ENCODE measurements around the gene RTL5. TPM values are rescaled to one million over a fixed set of nuclear protein-coding genes. Genes with fewer than 3 reads are reported as not detected.

RTL5 gene
- total RNA-seq, 1 experiment from 2014 or later: not detected

DNA sequence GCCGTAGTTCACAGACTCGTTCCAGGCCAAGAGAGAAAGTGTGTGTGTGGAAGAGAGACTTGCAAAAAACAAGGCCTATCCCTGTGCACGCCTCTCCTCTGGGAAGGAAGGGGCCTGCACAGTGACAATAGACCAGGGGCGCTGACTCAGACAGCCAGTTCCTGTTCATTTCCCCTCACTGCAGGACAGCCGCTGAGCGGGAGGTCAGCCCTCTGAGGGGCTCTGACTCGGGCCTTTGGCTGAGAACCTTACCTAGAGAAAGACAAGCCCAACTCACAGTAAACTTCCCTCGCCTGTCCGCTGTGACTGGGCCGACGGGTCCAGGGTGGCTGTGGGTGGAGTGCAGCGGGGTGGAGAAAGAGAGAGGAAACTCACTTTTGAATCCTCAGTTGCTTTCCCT, 52.1 kb downstream of the RTL5 start:
- Histone ChIP-seq H3K9me3 (ENCODE audit: insufficient read depth, low read depth) (no peaks in the 10 kb centered on the region), H4K20me1 (ENCODE audit: insufficient read depth) (no peaks in the 10 kb centered on the region), H3K79me2 (ENCODE audit: low read depth) (no peaks in the 10 kb centered on the region), H3K4me1 (replicated peaks; ENCODE audit: insufficient read depth) (no peaks in the 10 kb centered on the region), H3K4me2 (no peak overlapping the region), H3F3A (ENCODE audit: insufficient read depth, low read depth) (no peaks in the 10 kb centered on the region), H3K27ac (no peak overlapping the region), H3K36me3 (ENCODE audit: low read depth) (no peaks in the 10 kb centered on the region), H2AFZ (no peak overlapping the region), H3K4me3 (no peak overlapping the region), H3K9me2 (ENCODE audit: insufficient read depth) (no peaks in the 10 kb centered on the region), H3K27me3 (ENCODE audit: insufficient read depth, low read depth) (peaks cover 14% of the 10 kb centered on the region)
- no peak for DNase-seq
- ChIA-PET CTCF (no interaction called here), POLR2A (ENCODE audit: unreplicated experiment) (no interaction called here)
- no peak for TF ChIP-seq EZH2 (IDR thresholded peaks at IDR 0.05; ENCODE audit: low read depth)
- TF ChIP-seq, protein P1, sequence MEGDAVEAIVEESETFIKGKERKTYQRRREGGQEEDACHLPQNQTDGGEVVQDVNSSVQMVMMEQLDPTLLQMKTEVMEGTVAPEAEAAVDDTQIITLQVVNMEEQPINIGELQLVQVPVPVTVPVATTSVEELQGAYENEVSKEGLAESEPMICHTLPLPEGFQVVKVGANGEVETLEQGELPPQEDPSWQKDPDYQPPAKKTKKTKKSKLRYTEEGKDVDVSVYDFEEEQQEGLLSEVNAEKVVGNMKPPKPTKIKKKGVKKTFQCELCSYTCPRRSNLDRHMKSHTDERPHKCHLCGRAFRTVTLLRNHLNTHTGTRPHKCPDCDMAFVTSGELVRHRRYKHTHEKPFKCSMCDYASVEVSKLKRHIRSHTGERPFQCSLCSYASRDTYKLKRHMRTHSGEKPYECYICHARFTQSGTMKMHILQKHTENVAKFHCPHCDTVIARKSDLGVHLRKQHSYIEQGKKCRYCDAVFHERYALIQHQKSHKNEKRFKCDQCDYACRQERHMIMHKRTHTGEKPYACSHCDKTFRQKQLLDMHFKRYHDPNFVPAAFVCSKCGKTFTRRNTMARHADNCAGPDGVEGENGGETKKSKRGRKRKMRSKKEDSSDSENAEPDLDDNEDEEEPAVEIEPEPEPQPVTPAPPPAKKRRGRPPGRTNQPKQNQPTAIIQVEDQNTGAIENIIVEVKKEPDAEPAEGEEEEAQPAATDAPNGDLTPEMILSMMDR (conservative IDR thresholded peaks at IDR 0.05): no peak
- intact Hi-C loops (cut with micrococcal nuclease; ENCODE audit: unreplicated experiment): no loop called here
- no TSS peak for BruUV-seq (replicated peaks)

- Histone ChIP-seq H3K79me2 (ENCODE audit: low read depth) (no peaks in the 10 kb centered on the region), H3K36me3 (ENCODE audit: low read depth) (no peaks in the 10 kb centered on the region), H4K20me1 (ENCODE audit: insufficient read depth) (no peaks in the 10 kb centered on the region), H3F3A (ENCODE audit: insufficient read depth, low read depth) (no peaks in the 10 kb centered on the region), H3K27ac (no peak overlapping the region), H3K4me3 (no peak overlapping the region), H3K9me2 (ENCODE audit: insufficient read depth) (no peaks in the 10 kb centered on the region), H3K27me3 (ENCODE audit: insufficient read depth, low read depth) (peaks cover 25% of the 10 kb centered on the region), H2AFZ (no peak overlapping the region), H3K4me1 (replicated peaks; ENCODE audit: insufficient read depth) (no peaks in the 10 kb centered on the region), H3K4me2 (no peak overlapping the region), H3K9me3 (ENCODE audit: insufficient read depth, low read depth) (no peaks in the 10 kb centered on the region)
- BruUV-seq (replicated peaks): no TSS peak
- intact Hi-C loops (cut with micrococcal nuclease; ENCODE audit: unreplicated experiment): no loop called here
- TF ChIP-seq, protein P1 (conservative IDR thresholded peaks at IDR 0.05): no peak
- TF ChIP-seq EZH2 (IDR thresholded peaks at IDR 0.05; ENCODE audit: low read depth): no peak
- CTCF ChIA-PET: no interaction called here
- no peak for DNase-seq
- POLR2A ChIA-PET (ENCODE audit: unreplicated experiment): no interaction called here
Measured at GRCh38 chrX:72078411-72078810, 53.3 kb downstream of the RTL5 start.

Other genes starting within 250 kb of the RTL5 start
- gene NHSL2, start 221.1 kb downstream of the RTL5 start, total RNA-seq (2021): not detected in 2 replicates
- 5.8 and 9.7 TPM in 2 replicates for gene PIN4, start 49.8 kb upstream of the RTL5 start, total RNA-seq (2021)
- gene ERCC6L, start 107.1 kb upstream of the RTL5 start, total RNA-seq (2021): 6.5 and 10.0 TPM in 2 replicates
- 962 and 967 TPM in 2 replicates for gene RPS4X, start 145.3 kb upstream of the RTL5 start, total RNA-seq (2021)
- not detected in 2 replicates for gene CITED1, start 174.0 kb upstream of the RTL5 start, total RNA-seq (2021)

Measured in PC-9 (cell line).